HG02973 (cell line): Measurements from ENCODE around the gene PRKAG1.

Experiments used
- ATAC-seq: cut with Tn5 transposase; IDR thresholded peaks from one replicate; pipeline ENCODE4 v1.9.1; 2021; ENCODE audit warnings: moderate library complexity; ENCODE audit not compliant: unreplicated experiment

PRKAG1 gene

DNA sequence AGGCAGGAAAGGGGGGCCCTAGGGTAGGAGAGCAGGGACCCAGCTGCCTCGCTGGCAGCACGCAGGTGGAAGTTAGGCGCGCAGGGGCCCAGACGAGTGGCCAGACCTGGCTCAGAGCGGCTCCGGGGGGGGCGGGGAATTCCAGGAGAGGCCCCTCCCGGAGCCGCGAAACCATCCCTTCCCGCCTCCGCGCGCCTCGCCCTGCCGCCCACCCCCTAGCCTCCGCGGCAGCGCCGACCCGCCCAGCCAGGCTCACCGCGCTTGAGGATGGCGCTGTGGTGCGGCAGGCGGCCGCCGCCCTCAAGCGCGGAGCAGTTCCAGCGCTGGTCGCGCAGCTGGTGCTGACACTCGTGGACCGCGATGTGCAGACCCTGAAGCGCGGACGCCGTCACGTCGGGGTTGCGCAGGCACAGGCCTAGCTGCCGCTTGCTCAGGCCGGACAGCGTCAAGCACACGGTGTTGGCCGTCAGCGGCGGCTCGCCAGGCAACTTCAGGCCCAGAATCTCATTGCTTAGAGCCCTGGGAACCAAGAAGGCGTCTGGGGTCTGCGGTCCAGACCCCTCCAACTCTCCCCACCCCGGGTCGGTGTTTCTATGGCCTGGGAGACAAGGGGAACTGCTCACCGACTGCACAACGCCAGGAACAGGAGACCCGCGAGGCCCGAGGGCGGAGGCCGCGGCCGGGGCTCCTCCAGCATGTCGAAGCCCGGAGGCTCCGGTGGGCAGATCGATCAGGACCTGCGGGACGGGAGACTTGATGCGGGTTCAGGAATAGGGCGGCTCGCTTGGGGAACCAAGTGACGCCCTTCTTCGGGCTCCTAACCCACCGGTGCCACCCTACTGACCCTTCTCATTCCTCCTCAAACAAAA, 48.5 kb downstream of the PRKAG1 start:
- no peak for ATAC-seq

DNA sequence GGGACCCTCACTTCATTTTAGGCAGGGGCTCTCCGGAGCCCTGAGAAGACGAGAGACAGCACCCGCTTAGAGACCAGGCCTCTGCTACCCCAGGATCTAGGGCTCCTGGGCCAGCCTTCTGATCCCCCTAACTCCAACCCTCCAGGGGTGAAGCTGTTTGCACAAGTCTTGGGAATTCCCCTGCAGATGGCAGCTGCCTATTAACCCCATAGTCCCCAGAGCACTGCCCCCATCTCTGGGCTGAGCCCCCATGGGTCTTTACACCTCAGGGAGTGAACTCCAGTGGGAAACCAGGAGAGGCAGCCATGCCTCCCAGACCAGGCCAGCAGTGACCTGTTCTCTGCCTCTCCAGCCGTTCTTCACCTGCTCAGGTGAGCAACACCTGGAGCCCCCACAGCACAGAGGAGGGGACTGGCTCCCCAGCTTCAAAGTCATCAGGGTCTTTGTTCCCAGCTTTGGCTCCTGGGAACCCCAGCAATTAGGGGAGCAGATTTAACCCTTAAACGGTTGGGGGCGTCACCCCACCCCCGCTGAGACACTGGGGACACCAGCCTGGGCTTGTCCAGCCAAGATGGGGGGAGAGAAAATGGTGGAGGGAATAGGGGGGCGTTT, 49.3 kb downstream of the PRKAG1 start:
- ATAC-seq, result no peak

DNA sequence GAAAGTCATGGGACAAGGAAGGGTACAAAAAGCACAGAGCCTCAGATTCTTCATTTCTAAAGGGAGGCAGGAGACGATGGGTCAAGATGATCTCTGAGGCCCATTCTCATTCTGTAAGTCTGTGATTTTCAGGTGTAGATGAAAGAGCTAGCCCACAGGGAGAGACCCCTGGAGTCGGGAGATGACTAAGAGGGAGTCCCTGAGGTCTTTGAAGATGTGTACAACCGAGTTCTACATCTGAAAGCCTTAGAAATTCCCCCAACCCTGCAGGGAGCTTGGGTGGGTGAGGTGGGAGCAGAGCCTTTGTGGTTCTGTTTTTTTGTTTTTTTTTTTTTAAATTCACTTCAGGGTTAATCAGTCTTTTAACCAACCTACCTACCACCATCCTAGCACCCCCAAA, 50.1 kb downstream of the PRKAG1 start:
- ATAC-seq, result no peak

DNA sequence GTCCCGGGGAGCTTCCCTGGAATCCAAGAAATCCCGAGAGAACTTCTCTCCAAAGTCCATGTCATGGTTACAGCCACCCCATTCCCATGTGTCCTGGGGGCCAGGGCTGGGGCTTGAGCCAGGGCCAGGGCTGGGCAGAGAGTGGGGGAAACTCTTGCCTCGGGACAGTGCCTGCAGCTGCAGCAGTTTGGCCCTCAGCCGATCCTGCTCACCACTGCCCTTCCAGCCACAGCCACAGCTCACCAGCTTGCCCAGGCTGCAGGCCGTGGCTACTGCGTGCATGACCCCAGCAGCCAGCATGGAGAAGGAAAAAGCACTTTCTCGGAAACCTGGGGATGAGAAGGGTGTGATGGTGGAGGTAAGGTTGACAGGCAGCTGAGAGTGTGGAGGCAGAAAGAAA, 50.6 kb downstream of the PRKAG1 start:
- no peak for ATAC-seq

DNA sequence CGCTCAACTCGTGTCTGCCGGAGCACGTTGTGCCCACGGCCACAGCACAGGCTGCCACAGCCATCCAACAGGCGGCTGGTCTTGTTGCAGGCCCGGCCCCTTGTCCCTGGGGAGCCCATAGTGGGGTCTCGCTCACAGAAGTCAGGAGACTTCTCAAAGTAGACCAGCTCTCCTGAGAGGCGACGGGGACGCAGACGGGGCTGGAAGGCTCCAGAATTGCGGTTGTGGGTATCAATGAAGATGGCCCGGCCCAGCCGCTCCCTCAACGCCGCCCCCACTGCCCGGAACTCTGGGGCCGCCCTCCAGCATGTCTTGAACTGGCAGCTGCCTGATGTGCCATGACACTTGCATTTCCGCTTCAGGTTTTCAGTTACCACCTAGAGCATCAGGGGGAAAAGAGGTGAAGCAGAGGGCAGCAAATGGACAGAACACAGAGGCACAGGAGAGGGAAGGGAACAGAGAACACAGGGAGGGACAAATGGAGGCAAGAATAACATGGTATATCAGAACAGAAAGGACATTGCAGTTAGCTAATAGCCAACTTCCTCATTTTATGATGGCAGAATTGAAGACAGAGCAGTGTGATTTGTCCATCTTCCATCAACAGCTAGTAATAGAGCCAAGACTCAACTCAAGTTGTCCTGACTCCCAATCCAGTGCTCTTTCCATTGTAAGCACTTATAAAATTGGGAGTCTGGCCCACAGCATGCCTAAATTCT, 52.2 kb downstream of the PRKAG1 start:
- ATAC-seq, result no peak

DNA sequence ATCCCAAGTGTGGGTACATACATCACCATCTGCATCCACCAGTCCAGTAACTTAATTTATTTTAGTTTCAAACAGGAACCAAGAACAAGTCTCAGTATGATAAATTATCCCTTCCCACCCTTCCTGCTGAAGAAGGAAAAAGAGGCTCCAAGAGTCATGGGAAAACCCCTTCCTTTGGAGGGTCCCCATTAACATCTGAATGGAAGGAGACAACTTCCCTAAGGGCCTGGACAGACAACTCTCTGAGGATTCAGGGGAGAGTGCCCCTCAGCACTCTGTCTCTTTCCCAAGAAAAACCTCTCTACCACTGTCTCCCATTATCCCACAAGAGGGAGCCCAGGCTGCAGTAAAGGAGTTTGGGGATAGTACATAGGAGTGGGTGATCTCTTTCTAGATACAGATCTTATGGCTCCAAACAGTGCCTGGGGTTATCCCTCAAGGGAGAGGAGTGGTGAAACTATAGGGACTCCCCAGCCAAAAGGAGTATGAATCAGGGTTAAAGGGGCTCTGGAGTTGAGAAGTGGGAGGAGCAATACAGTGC, 53.2 kb downstream of the PRKAG1 start:
- no peak for ATAC-seq

DNA sequence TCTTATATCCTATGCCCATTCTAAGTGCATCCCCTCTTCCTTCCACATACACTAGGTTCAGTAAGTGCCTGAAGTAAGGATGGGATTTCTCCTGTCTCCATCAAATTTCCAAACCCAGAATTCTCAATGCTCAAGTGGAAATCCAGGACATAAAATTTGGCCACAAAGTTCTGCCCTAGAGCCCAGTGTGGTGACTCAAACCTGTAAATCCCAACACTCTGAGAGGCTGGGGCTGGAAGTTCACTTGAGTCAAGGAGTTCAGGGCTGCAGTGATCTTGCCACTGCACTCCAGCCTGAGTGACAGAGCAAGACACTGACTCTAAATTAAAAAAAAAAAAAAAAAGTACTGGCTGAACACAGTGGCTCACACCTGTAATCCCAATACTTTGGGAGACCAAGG, 56.8 kb downstream of the PRKAG1 start:
- no peak for ATAC-seq

DNA sequence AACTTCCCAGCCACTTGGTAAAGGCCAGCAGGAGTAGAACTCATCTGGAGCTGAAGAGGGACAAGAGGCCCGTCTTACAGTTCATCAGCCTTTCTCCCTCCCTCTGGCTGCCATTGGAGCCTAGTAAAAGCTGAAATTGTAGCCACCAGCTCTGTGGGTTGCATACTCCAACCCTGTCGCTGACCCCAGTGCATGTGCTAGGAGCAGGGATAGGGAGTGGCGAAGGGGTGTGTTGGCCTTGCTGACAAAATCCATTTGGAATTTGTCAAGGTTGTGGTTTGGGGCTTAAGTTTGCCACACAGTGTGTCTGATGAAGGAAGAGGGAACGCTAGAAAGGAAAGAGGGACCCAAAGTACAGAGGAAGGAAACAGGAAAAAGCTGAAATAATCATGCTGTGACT, 57.2 kb downstream of the PRKAG1 start:
- no peak for ATAC-seq

DNA sequence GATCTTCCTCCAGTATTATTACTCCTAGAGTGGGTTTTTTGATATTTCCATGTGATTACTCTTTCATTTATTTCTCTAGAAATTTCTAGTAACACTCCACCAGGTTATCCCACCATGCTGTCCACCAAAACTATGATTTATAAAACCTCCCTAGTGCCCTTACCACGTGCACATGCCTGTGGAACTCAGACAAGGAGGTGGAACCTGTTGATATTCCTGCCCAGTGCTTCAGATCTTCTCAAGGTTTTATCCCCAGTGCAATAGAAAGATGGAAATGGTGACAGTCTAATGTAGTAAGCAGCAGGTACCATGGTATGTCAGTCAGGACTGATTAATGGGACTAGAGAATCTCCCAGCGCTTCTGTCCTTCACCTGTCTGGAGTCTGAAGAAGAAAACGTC, 57.7 kb downstream of the PRKAG1 start:
- no peak for ATAC-seq

DNA sequence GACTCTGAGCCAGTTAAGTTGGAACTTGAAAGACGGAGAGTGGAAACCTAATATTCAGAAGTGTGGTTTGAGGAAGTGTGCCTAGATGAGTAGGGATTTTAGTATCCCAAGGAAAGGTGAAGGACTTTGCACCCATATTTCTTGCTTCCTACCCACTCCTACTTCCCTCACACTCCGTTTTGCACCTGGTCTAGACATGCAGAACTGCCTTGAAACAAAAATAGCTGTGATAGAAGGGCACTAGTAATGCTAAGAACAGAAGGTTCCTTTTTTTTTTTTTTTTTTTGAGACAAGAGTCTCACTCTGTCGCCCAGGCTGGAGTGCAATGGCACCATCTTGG, 60.6 kb downstream of the PRKAG1 start:
- ATAC-seq, result no peak

DNA sequence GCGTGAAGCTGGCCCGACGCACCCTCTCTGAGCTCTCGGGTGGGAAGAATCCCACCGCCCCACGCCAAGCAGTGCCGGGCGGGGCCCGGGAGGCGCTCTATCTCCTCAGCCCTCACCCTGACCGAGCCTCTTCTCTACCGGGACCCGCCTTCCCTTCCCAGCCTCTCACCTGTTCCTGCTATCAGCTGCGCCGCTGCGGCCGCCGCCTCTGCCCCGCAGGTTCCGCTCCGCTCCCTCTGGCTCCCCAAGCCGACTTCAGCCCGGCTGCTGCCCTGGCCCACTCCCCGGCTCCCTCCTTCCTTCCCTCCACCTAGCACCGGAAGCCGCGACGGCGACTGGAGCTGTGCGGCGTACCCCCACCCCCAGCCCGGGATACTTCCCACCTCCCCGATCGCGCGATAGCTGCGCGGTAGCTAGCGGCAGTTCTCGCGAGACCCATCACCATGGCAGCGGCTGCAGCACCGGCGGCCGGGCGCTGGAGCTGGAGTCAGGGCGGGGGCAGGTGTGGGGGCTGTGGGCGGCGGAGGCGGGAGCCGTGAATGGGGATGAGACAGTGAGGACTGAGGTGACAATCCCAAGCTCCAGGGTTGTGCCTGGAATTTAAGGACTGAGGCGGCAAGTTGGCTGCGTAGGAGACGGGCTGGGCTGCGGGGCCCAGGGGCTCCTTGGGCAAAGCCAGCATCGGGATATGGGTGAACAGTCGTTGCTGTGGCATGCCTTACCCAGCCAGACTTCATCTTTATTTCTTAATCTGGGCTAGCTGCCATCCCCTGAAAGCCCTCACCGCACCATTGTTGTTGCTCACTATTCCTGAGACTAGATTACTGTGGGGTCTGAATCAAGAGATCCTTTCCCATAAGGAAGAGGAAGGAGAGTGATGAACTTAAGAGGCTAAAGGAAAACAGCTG, 61.2 kb downstream of the PRKAG1 start, which contains the start of gene ARF3:
Gene ARF3, minus strand, starts transcription at position 347 of the 908 bp plus-strand sequence. CDS start 16,392 bp downstream, outside the sequence.
- peak; percentile 80 for ATAC-seq

DNA sequence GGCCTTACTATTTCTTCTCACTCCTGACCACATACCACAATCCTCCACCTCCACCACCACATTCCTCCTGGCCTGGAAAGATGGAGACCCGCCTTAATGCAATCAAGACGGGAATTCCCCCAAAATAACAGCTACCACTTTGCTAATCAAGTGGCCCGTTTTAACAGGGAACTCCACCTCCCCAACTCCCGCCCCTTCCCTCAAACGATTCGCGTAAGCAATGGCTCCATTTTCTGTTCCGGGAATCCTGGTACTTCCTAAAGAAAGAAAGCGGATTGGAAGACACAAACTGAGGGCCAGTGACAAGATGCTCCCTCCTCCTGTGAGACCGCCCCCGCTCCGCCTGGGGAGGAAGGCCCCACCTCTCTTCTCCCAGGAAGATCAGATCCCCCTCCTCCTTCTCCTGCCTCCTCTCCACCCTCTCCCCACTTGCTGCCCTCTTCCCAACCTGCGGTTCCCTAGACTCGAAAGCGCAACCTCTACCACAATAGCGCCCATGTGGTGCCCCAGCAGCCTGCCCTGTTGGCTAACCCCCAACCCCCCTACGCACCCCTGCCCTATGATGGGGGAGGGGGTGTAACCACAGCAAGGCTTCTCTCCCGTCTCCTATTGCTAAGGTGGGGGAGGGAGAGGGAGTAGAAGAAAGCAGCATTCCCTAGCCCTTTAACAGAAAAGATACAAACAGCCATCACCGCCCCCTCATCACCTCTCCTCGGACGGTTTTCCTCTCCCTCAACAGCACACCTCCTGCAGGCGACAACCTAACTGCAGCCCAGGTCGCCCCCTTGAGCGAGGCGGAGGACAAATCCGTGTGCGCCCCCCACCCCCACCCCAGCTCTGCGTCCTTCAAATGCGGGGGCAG, 62.1 kb downstream of the PRKAG1 start:
- ATAC-seq, result peak; percentile 17

DNA sequence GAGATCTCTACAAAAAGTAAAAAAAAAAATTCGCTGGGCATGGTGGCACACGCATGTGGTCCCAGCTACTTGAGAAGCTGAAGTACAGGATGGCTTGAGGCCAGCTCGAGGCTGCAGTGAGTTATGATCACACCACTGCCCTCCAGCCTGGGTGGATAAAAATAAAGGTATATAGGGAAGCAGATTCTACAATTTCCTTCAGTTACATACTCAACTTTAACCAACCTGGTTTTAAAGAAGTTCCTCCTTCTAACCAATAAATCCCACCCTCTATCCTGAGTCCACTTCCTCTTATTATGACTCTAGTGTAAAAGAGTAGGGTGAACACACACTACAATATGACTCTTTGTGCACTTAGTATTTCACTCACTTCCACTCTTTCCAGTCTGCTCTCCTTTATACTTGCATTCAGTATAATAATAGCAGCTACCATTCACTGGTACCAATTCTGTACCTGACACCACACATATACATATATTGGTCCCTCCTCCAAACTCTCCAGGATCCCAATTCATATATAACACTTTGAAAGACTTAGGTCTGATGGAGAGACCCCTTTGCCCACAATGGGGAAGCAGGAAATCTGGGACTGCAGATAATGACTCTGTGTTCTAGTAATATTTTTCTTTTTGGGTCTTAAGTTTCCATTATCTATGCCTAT, 63.6 kb downstream of the PRKAG1 start:
- no peak for ATAC-seq

DNA sequence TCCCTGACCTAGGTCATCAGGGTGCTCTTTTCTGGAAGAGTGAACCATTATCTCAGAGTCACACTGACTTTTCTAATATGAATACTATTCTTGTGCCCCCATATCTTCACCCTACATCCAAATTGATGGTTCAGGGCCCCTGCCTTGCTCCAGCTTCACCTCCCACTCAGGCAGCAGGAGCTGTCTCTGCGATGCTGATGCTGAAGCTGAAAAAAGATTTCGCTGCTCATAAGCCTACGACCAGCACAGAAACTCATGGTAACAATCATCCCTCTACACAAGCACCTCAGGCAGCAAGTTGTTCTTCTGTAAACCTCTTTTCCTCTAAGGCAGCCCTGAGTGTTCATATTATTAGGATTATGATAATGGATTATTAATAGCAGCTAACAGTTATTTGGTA, 64.5 kb downstream of the PRKAG1 start:
- no peak for ATAC-seq

DNA sequence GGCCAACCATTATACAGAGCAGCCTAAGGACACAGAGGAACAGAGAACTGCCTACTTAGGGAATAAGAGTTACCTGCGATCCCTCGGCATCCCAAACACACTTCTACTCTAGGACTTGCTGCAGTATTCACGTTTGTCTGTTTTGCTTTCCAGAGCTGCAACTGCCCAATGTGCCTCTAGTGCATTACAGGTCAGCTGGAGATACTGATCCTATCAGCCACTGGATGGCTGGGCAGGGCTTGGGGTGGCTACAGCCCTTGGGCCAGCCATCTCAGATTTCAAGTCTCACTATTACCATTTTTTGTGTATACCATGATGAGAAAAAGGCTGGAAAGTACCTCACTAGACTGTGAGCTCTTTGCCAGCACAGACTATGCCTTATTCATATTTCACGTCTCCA, 65.9 kb downstream of the PRKAG1 start:
- ATAC-seq, result no peak
